ENCODE data around the gene MTMR10. TPM values are rescaled to one million over a fixed set of nuclear protein-coding genes. Genes with fewer than 3 reads are reported as not detected.
A peak's percentile ranks its signal among the peaks of the same experiment; 100 is the strongest.

MTMR10 gene
- total and polyA plus RNA-seq, 4 donors: 9.5 to 52.7 (median 21.4) TPM

DNA sequence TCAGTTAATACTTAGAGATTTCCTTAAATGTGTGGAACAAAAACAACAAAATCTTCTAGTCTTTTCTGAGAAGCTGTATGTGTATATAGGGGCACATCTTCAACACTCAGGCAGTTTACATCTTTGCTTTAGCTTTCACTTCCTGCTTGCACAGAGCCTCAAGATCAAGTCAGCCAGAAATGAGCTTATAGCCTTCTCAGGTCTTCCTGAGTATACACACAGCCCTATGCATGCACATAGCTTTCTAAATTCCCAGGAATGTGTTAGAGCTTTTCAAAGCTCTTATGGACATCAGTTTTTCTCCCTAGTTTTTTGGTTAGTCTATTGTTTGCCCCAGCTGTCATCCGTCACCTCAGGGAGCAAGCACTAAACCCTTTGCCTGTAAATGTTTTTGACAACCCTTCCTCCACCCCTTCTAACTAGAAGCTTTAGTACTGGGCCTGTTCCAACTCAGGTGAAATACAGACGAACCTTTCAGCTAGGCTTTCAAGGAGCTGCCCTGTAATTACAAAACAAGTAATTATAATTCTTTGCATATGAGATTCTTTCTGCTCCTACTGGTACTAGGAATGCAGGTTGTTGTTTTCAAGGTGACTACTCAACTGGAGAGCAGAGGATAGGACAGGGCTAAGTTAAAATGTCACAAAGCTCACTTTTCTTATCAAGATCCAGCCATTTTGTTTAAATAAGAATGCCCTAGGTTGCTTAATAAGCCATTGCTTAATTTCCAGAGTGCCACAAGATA lies 22.6 kb upstream of the MTMR10 start:
- 50 to 71% methylated on average over 2 of the region's 2 CpGs for WGBS, 2 donors
- peak overlapping the region in 1 of 2 donors; percentile 9 for H3K27ac ChIP-seq (ENCODE audit: low read depth in 1 of 2, low read length in 1 of 2)
- peaks cover 0 to 8% (median 1%) of the 10 kb centered on the region in 4 donors for H3K9me3 ChIP-seq (ENCODE audit: control insufficient read depth in 4 of 4, insufficient read depth in 3 of 4, low read length in 3 of 4)
- no peaks in the 10 kb centered on the region for H3K36me3 ChIP-seq (ENCODE audit: control insufficient read depth in 4 of 4, insufficient read depth in 4 of 4, low read length in 4 of 4)
- ATAC-seq (ENCODE audit: insufficient read depth, low FRiP score) (no peak), DNase-seq (no peak)
- no peak overlapping the region for H3K9ac ChIP-seq (ENCODE audit: insufficient read depth in 1 of 2, low read length in 2 of 2)
- no peak for TF ChIP-seq CTCF (IDR thresholded peaks at IDR 0.05; ENCODE audit: control extremely low read depth, extremely low read depth)
- no peaks in the 10 kb centered on the region for H3K4me1 ChIP-seq (ENCODE audit: control insufficient read depth in 5 of 5, insufficient read depth in 5 of 5, low read length in 5 of 5)
- H3K4me3 ChIP-seq: no peak overlapping the region
- H3K27me3 ChIP-seq (ENCODE audit: control insufficient read depth in 3 of 3, insufficient read depth in 3 of 3, low read length in 2 of 3): no peaks in the 10 kb centered on the region

DNA sequence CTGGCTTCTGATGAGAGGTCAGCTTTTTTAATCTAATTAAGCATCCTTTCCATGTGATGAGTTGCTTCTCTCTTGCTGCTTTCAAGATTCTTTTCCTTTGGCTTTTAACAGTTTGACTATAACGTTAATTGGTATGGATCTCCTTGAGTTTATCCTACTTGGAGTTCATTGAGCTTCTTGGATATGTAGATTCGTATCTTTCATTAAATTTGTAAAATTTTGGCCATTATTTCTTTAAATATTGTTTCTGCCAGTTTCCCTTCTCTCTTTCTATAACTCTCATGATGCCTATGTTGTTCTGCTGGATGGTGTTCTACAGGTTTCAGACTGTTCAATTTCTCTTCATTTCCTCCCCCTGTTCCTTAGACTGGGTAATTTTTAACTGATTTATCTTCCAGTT lies 21.0 kb upstream of the MTMR10 start:
- ATAC-seq (ENCODE audit: insufficient read depth, low FRiP score) (no peak), DNase-seq (no peak)
- no peak for TF ChIP-seq CTCF (IDR thresholded peaks at IDR 0.05; ENCODE audit: control extremely low read depth, extremely low read depth)
- Histone ChIP-seq H3K4me1 (ENCODE audit: control insufficient read depth in 5 of 5, insufficient read depth in 5 of 5, low read length in 5 of 5) (no peaks in the 10 kb centered on the region), H3K9me3 (ENCODE audit: control insufficient read depth in 4 of 4, insufficient read depth in 3 of 4, low read length in 3 of 4) (peaks cover 0 to 8% (median 1%) of the 10 kb centered on the region in 4 donors), H3K9ac (ENCODE audit: insufficient read depth in 1 of 2, low read length in 2 of 2) (no peak overlapping the region), H3K4me3 (no peak overlapping the region), H3K27ac (ENCODE audit: low read depth in 1 of 2, low read length in 1 of 2) (no peak overlapping the region), H3K36me3 (ENCODE audit: control insufficient read depth in 4 of 4, insufficient read depth in 4 of 4, low read length in 4 of 4) (no peaks in the 10 kb centered on the region), H3K27me3 (ENCODE audit: control insufficient read depth in 3 of 3, insufficient read depth in 3 of 3, low read length in 2 of 3) (no peaks in the 10 kb centered on the region)
- 96 to 97% methylated on average over 2 of the region's 2 CpGs for WGBS, 2 donors

DNA sequence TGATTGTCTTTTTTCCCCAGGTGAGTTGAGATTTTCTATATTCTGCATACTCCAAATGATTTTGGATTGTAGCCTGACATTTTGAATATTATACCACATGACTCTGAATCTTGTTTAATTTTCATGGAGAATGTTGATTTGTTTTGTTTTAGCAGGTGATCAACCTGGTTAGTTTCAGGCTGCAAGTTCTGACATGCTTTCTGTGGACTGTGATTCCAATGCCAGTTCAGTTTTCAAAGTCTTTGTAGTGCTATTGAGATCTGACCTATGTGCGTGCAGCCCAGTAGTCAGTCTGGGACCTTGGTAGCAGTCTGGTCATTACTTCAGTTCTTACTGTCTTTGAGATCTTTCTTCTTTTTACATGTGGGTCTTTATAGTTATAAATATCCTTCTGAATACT lies 18.6 kb upstream of the MTMR10 start:
- TF ChIP-seq CTCF (IDR thresholded peaks at IDR 0.05; ENCODE audit: control extremely low read depth, extremely low read depth): no peak
- Histone ChIP-seq H3K4me1 (ENCODE audit: control insufficient read depth in 5 of 5, insufficient read depth in 5 of 5, low read length in 5 of 5) (no peaks in the 10 kb centered on the region), H3K9me3 (ENCODE audit: control insufficient read depth in 4 of 4, insufficient read depth in 3 of 4, low read length in 3 of 4) (peaks cover 0 to 8% (median 1%) of the 10 kb centered on the region in 4 donors), H3K36me3 (ENCODE audit: control insufficient read depth in 4 of 4, insufficient read depth in 4 of 4, low read length in 4 of 4) (no peaks in the 10 kb centered on the region), H3K27ac (ENCODE audit: low read depth in 1 of 2, low read length in 1 of 2) (no peak overlapping the region), H3K4me3 (no peak overlapping the region), H3K27me3 (ENCODE audit: control insufficient read depth in 3 of 3, insufficient read depth in 3 of 3, low read length in 2 of 3) (no peaks in the 10 kb centered on the region), H3K9ac (ENCODE audit: insufficient read depth in 1 of 2, low read length in 2 of 2) (no peak overlapping the region)
- DNase-seq (no peak), ATAC-seq (ENCODE audit: insufficient read depth, low FRiP score) (no peak)
- WGBS, 2 donors: 93% methylated on average over 1 of the region's 1 CpG
